Heart left ventricle (tissue), 16 donors: Measurements from ENCODE around the gene ADAMTS18. TPM values are rescaled to one million over a fixed set of nuclear protein-coding genes. Genes with fewer than 3 reads are reported as not detected.

Experiments
- ATAC-seq, 4 donors: fragments of 200-7000 bp; cut with Tn5 transposase; one replicate each; pipeline ENCODE4 v1.9.1; 2020 to 2022; ENCODE audit warnings: moderate library complexity in 4 of 4, mild to moderate bottlenecking in 3 of 4, moderate number of reproducible peaks in 1 of 4
- DNase-seq, 5 donors: peaks; one replicate each; pipeline ENCODE4 v3.0.0-alpha.2; 2020
- H3K27ac ChIP-seq, 12 donors: fragments of 200-600 bp; sonication (generic) in 4 of 12; one replicate each; pipeline versions ENCODE4 v1.5.0 to v1.8.0; 2016 to 2022; ENCODE audit warnings: mild to moderate bottlenecking in 2 of 12
- H3K27me3 ChIP-seq, 9 donors: fragments of 200-600 bp; sonication (generic) in 2 of 9; one replicate each; pipeline versions ENCODE4 v1.5.1 to v1.8.0; 2016 to 2022; ENCODE audit warnings: mild to moderate bottlenecking in 3 of 9
- H3K36me3 ChIP-seq, 9 donors: fragments of 200-600 bp; sonication (generic) in 2 of 9; one replicate each; pipeline versions ENCODE4 v1.5.0 to v1.8.0; 2018 to 2022; ENCODE audit warnings: mild to moderate bottlenecking in 2 of 9
- H3K4me1 ChIP-seq, 12 donors: fragments of 200-600 bp; sonication (generic) in 4 of 12; one replicate each; pipeline versions ENCODE4 v1.5.0 to v1.8.0; 2016 to 2022; ENCODE audit warnings: mild to moderate bottlenecking in 3 of 12
- H3K4me3 ChIP-seq, 12 donors: fragments of 200-600 bp; sonication (generic) in 4 of 12; one replicate each; pipeline versions ENCODE4 v1.5.0 to v1.8.0; 2017 to 2022; ENCODE audit warnings: mild to moderate bottlenecking in 9 of 12, moderate library complexity in 4 of 12
- H3K9me3 ChIP-seq, 12 donors: fragments of 200-600 bp; sonication (generic) in 4 of 12; one replicate each; pipeline versions ENCODE4 v1.5.0 to v1.8.0; 2016 to 2022; ENCODE audit warnings: mild to moderate bottlenecking in 1 of 12
- CTCF ChIP-seq, 12 donors: fragments of 200-600 bp; sonication (generic) in 4 of 12; IDR thresholded peaks; one replicate each; pipeline versions ENCODE4 v1.5.0 to v1.8.0; 2018 to 2022; ENCODE audit warnings: antibody characterized with exemption in 12 of 12, mild to moderate bottlenecking in 5 of 12
- POLR2A ChIP-seq, 2 donors: fragments of 450-650 bp; IDR thresholded peaks; one replicate each; pipeline ENCODE4 v1.6.1; 2017; ENCODE audit warnings: antibody characterized with exemption in 2 of 2, mild to moderate bottlenecking in 2 of 2, moderate library complexity in 2 of 2
- WGBS, 4 donors: extraction: QIAGEN DNeasy Blood & Tissue Kit in 2 of 4; methylation state at CpG; one replicate each; pipeline versions ENCODE4 v1.1.5 to v1.1.7; 2013 to 2018; 5-methylcytosine and 5-hydroxymethylcytosine counted together
- intact Hi-C, 10 donors: fragments of 100-400 bp; cut with DNase I; formaldehyde crosslinking; loops; one replicate each; pipeline versions ENCODE4 v1.11.1 to v1.14.2; 2022
- polyA plus RNA-seq, 2 donors: library from polyadenylated mRNA; stranded (reverse); fragments of 200-250 nt; gene quantifications; one replicate each; pipeline ENCODE4 v1.2.3, GENCODE V29; 2013
- total RNA-seq, 9 donors: library from RNA; depleted of rRNA in 2 of 9; stranded (reverse); fragments of >200 nt in 2 of 9; fragmentation: NEBNext Ultra II Directional in 3 of 9; extraction: Animal tissue kit (Norgen Biotek cat#: 25700) in 3 of 9; gene quantifications; one replicate each; pipeline versions ENCODE4 v1.1.0 to v1.2.4, GENCODE V29; 2016 to 2023
- donor health status: ischemic (EF 13 %, LVEDD 7.1; RV severe dilation, severe dysfunction).
- donor health status: healthy with polysubstance abuse.
- donor health status: DM: no; HTN: yes; CAD: no.
- donor health status: DM: no; HTN: no; CAD: no.
- donor health status: ischemic (EF 25% LVEDD 6.9; RV normal size, moderate dysfunction).
- donor health status: ischemic (EF 25% LVEDD 5.7; RV mildly dilated, moderate dysfunction).
- donor health status: healthy.
- donor health status: DM: yes; HTN: yes; CAD: no.
- donor health status: ischemic (EF 35%, LVEDD 5.7; RV mildly dilated, moderate dysfunction).
- donor health status: nonischemic (EF 11% LVEDD 7.7; RV severe dilation, severe dysfunction).
- donor health status: DM: yes; HTN: yes; CAD: no.
- donor health status: PGD.
- donor health status: ischemic (EF 29% LVEDD 5.4; RV normal size, mild dysfunction).
- donor health status: nonischemic (EF 23%, LVEDD 6.1; RV moderate dilation, normal function).

Gene ADAMTS18
- total and polyA plus RNA-seq, 11 donors: 0.10 to 0.69 (median 0.14) TPM; not detected in 8

- Histone ChIP-seq H3K4me3 (no peak overlapping the region), H3K27me3 (peaks cover 0 to 5% (median 0%) of the 10 kb centered on the region in 9 donors), H3K9me3 (no peaks in the 10 kb centered on the region), H3K36me3 (no peaks in the 10 kb centered on the region), H3K27ac (no peak overlapping the region), H3K4me1 (no peaks in the 10 kb centered on the region)
- DNase-seq (no peak), ATAC-seq (peak in 1 of 4 donors; percentile 51)
- 66 to 73% (median 71%) methylated on average over 12 of the region's 12 CpGs for WGBS, 4 donors
- intact Hi-C loops: no loop called here
- no peak for TF ChIP-seq CTCF (IDR thresholded peaks at IDR 0.05)
- TF ChIP-seq POLR2A (IDR thresholded peaks at IDR 0.05): no peak
Measured at GRCh38 chr16:77298418-77299360, 136.1 kb downstream of the ADAMTS18 start.

- ATAC-seq (no peak), DNase-seq (no peak)
- no peak overlapping the region for H3K4me3 ChIP-seq
- peaks cover 0 to 5% (median 0%) of the 10 kb centered on the region in 9 donors for H3K27me3 ChIP-seq
- no peak for TF ChIP-seq POLR2A (IDR thresholded peaks at IDR 0.05)
- TF ChIP-seq CTCF (IDR thresholded peaks at IDR 0.05): no peak
- no peaks in the 10 kb centered on the region for H3K36me3 ChIP-seq
- H3K27ac ChIP-seq: no peak overlapping the region
- 89 to 92% (median 91%) methylated on average over 5 of the region's 5 CpGs for WGBS, 4 donors
- no peaks in the 10 kb centered on the region for H3K9me3 ChIP-seq
- H3K4me1 ChIP-seq: no peaks in the 10 kb centered on the region
- intact Hi-C loops: no loop called here
Measured at GRCh38 chr16:77297996-77298395, 136.8 kb downstream of the ADAMTS18 start.

- no peak overlapping the region for H3K27ac ChIP-seq
- H3K36me3 ChIP-seq: no peaks in the 10 kb centered on the region
- ATAC-seq: no peak
- 86 to 93% (median 89%) methylated on average over 3 of the region's 3 CpGs for WGBS, 4 donors
- H3K4me1 ChIP-seq: no peaks in the 10 kb centered on the region
- H3K9me3 ChIP-seq: no peaks in the 10 kb centered on the region
- intact Hi-C loops: no loop called here
- no peak overlapping the region for H3K4me3 ChIP-seq
- DNase-seq: no peak
- no peak for TF ChIP-seq POLR2A (IDR thresholded peaks at IDR 0.05)
- H3K27me3 ChIP-seq: peaks cover 0 to 5% (median 0%) of the 10 kb centered on the region in 9 donors
Measured at GRCh38 chr16:77295896-77296295, 138.9 kb downstream of the ADAMTS18 start.

- ATAC-seq (no peak), DNase-seq (no peak)
- TF ChIP-seq POLR2A (IDR thresholded peaks at IDR 0.05): no peak
- no peak for TF ChIP-seq CTCF (IDR thresholded peaks at IDR 0.05)
- no peak overlapping the region for H3K4me3 ChIP-seq
- H3K27me3 ChIP-seq: peaks cover 0 to 10% (median 0%) of the 10 kb centered on the region in 9 donors
- no peak overlapping the region for H3K27ac ChIP-seq
- H3K4me1 ChIP-seq: no peaks in the 10 kb centered on the region
- intact Hi-C loops: no loop called here
- no peaks in the 10 kb centered on the region for H3K9me3 ChIP-seq
- H3K36me3 ChIP-seq: no peaks in the 10 kb centered on the region
- WGBS, 4 donors: 63 to 69% (median 66%) methylated on average over 10 of the region's 10 CpGs
Measured at GRCh38 chr16:77290451-77291115, 144.3 kb downstream of the ADAMTS18 start.
